Keratinocyte (primary cell): Measurements from ENCODE around the gene MAIP1.

Source experiments
- CTCF ChIP-seq, 3 experiments: IDR thresholded peaks in 1 of 3; conservative IDR thresholded peaks in 1 of 3; optimal IDR thresholded peaks in 1 of 3; 2 replicates in 2 of 3; 3 replicates in 1 of 3; pipeline versions ENCODE3 to v1.5.1; 2011; ENCODE audit warnings: low read length in 3 of 3, mild to moderate bottlenecking in 3 of 3, moderate library complexity in 2 of 3, control low read depth in 1 of 3, inconsistent platforms in 1 of 3; ENCODE audit not compliant: insufficient read depth in 2 of 3; ENCODE audit errors: extremely low read depth in 1 of 3
- EZH2 ChIP-seq: IDR thresholded peaks from one replicate; pipeline ENCODE4 v1.6.1; 2012; ENCODE audit warnings: inconsistent platforms, mild to moderate bottlenecking, low read length, moderate library complexity

GRCh38 chr2:199926806-199927205 is 28.6 kb upstream of the MAIP1 start:
- TF ChIP-seq CTCF (optimal IDR thresholded peaks at IDR 0.05 in 1 of 3, IDR thresholded peaks at IDR 0.05 in 1 of 3, conservative IDR thresholded peaks at IDR 0.05 in 1 of 3; ENCODE audit: extremely low read depth in 1 of 3, insufficient read depth in 2 of 3, low read length in 3 of 3), result no peak
- TF ChIP-seq EZH2, result no peak
